ENCODE results near the gene B2M. TPM values are rescaled to one million over a fixed set of nuclear protein-coding genes. Genes with fewer than 3 reads are reported as not detected.
A peak's percentile ranks its signal among the peaks of the same experiment; 100 is the strongest.

Gene B2M
- total and polyA plus RNA-seq, 12 donors: 1,063 to 6,421 (median 3,049) TPM

DNA sequence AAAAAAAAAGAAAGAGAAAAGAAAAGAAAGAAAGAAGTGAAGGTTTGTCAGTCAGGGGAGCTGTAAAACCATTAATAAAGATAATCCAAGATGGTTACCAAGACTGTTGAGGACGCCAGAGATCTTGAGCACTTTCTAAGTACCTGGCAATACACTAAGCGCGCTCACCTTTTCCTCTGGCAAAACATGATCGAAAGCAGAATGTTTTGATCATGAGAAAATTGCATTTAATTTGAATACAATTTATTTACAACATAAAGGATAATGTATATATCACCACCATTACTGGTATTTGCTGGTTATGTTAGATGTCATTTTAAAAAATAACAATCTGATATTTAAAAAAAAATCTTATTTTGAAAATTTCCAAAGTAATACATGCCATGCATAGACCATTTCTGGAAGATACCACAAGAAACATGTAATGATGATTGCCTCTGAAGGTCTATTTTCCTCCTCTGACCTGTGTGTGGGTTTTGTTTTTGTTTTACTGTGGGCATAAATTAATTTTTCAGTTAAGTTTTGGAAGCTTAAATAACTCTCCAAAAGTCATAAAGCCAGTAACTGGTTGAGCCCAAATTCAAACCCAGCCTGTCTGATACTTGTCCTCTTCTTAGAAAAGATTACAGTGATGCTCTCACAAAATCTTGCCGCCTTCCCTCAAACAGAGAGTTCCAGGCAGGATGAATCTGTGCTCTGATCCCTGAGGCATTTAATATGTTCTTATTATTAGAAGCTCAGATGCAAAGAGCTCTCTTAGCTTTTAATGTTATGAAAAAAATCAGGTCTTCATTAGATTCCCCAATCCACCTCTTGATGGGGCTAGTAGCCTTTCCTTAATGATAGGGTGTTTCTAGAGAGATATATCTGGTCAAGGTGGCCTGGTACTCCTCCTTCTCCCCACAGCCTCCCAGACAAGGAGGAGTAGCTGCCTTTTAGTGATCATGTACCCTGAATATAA lies 2.0 kb downstream of the B2M start:
- peaks cover 5 to 47% of the 10 kb centered on the region in 2 donors for H3K4me1 ChIP-seq (replicated peaks in 1 of 2)
- H3K9me3 ChIP-seq (replicated peaks in 1 of 3): no peaks in the 10 kb centered on the region
- intact Hi-C loops (cut with DNase I): no loop called here
- H3K27me3 ChIP-seq: no peaks in the 10 kb centered on the region
- DNase-seq: no peak
- peaks cover 0 to 33% of the 10 kb centered on the region in 2 donors for H3K36me3 ChIP-seq (replicated peaks in 1 of 2)
- 49 to 63% (median 57%) methylated on average over 5 of the region's 5 CpGs for WGBS, 4 donors
- TF ChIP-seq POLR2A (IDR thresholded peaks at IDR 0.05): peak in 1 of 2 donors; percentile 10
- TF ChIP-seq, protein P1, sequence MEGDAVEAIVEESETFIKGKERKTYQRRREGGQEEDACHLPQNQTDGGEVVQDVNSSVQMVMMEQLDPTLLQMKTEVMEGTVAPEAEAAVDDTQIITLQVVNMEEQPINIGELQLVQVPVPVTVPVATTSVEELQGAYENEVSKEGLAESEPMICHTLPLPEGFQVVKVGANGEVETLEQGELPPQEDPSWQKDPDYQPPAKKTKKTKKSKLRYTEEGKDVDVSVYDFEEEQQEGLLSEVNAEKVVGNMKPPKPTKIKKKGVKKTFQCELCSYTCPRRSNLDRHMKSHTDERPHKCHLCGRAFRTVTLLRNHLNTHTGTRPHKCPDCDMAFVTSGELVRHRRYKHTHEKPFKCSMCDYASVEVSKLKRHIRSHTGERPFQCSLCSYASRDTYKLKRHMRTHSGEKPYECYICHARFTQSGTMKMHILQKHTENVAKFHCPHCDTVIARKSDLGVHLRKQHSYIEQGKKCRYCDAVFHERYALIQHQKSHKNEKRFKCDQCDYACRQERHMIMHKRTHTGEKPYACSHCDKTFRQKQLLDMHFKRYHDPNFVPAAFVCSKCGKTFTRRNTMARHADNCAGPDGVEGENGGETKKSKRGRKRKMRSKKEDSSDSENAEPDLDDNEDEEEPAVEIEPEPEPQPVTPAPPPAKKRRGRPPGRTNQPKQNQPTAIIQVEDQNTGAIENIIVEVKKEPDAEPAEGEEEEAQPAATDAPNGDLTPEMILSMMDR (IDR thresholded peaks at IDR 0.05): peak in 3 of 6 experiments; percentile 22 to 28 (median 25)
- H3K4me3 ChIP-seq: peak overlapping the region in 2 of 4 donors; percentile 92 to 96
- H3K27ac ChIP-seq: peak overlapping the region in 3 of 5 donors; percentile 97 to 99 (median 98)

DNA sequence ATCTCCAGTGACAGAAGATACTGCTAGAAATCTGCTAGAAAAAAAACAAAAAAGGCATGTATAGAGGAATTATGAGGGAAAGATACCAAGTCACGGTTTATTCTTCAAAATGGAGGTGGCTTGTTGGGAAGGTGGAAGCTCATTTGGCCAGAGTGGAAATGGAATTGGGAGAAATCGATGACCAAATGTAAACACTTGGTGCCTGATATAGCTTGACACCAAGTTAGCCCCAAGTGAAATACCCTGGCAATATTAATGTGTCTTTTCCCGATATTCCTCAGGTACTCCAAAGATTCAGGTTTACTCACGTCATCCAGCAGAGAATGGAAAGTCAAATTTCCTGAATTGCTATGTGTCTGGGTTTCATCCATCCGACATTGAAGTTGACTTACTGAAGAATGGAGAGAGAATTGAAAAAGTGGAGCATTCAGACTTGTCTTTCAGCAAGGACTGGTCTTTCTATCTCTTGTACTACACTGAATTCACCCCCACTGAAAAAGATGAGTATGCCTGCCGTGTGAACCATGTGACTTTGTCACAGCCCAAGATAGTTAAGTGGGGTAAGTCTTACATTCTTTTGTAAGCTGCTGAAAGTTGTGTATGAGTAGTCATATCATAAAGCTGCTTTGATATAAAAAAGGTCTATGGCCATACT lies 4.0 kb downstream of the B2M start:
- Histone ChIP-seq H3K4me3 (peak overlapping the region in 1 of 4 donors; percentile 92), H3K27me3 (no peaks in the 10 kb centered on the region), H3K9me3 (replicated peaks in 1 of 3) (no peaks in the 10 kb centered on the region), H3K27ac (peak overlapping the region in 2 of 5 donors; percentile 7 to 99), H3K4me1 (replicated peaks in 1 of 2) (peaks cover 5 to 42% of the 10 kb centered on the region in 2 donors), H3K36me3 (replicated peaks in 1 of 2) (peaks cover 0 to 46% of the 10 kb centered on the region in 2 donors)
- DNase-seq: no peak
- no peak for TF ChIP-seq POLR2A (IDR thresholded peaks at IDR 0.05)
- TF ChIP-seq, protein P1 (IDR thresholded peaks at IDR 0.05): no peak
- 67 to 74% (median 73%) methylated on average over 6 of the region's 6 CpGs for WGBS, 4 donors
- intact Hi-C loops (cut with DNase I): no loop called here

DNA sequence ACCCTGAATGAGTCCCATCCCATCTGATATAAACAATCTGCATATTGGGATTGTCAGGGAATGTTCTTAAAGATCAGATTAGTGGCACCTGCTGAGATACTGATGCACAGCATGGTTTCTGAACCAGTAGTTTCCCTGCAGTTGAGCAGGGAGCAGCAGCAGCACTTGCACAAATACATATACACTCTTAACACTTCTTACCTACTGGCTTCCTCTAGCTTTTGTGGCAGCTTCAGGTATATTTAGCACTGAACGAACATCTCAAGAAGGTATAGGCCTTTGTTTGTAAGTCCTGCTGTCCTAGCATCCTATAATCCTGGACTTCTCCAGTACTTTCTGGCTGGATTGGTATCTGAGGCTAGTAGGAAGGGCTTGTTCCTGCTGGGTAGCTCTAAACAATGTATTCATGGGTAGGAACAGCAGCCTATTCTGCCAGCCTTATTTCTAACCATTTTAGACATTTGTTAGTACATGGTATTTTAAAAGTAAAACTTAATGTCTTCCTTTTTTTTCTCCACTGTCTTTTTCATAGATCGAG lies 4.5 kb downstream of the B2M start:
- Histone ChIP-seq H3K27me3 (no peaks in the 10 kb centered on the region), H3K27ac (peak overlapping the region in 2 of 5 donors; percentile 7 to 99), H3K4me1 (replicated peaks in 1 of 2) (peaks cover 5 to 42% of the 10 kb centered on the region in 2 donors), H3K36me3 (replicated peaks in 1 of 2) (peaks cover 0 to 46% of the 10 kb centered on the region in 2 donors), H3K9me3 (replicated peaks in 1 of 3) (no peaks in the 10 kb centered on the region), H3K4me3 (peak overlapping the region in 1 of 4 donors; percentile 18)
- DNase-seq: no peak
- intact Hi-C loops (cut with DNase I): no loop called here
- TF ChIP-seq POLR2A (IDR thresholded peaks at IDR 0.05): no peak
- 61 to 71% (median 68%) methylated on average over 2 of the region's 2 CpGs for WGBS, 4 donors

DNA sequence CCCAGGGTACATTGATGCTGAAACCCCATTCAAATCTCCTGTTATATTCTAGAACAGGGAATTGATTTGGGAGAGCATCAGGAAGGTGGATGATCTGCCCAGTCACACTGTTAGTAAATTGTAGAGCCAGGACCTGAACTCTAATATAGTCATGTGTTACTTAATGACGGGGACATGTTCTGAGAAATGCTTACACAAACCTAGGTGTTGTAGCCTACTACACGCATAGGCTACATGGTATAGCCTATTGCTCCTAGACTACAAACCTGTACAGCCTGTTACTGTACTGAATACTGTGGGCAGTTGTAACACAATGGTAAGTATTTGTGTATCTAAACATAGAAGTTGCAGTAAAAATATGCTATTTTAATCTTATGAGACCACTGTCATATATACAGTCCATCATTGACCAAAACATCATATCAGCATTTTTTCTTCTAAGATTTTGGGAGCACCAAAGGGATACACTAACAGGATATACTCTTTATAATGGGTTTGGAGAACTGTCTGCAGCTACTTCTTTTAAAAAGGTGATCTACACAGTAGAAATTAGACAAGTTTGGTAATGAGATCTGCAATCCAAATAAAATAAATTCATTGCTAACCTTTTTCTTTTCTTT lies 5.8 kb downstream of the B2M start:
- no peak overlapping the region for H3K4me3 ChIP-seq
- intact Hi-C loops (cut with DNase I): no loop called here
- 77 to 88% (median 85%) methylated on average over 2 of the region's 2 CpGs for WGBS, 4 donors

More for the DNA sequence above, 5.8 kb downstream of the B2M start:
- Histone ChIP-seq H3K36me3 (replicated peaks in 1 of 2) (peaks cover 0 to 46% of the 10 kb centered on the region in 2 donors), H3K27me3 (no peaks in the 10 kb centered on the region), H3K4me1 (replicated peaks in 1 of 2) (peaks cover 5 to 42% of the 10 kb centered on the region in 2 donors), H3K9me3 (replicated peaks in 1 of 3) (no peaks in the 10 kb centered on the region), H3K27ac (peak overlapping the region in 1 of 5 donors; percentile 99)
- DNase-seq: no peak
- TF ChIP-seq, protein P1 (IDR thresholded peaks at IDR 0.05): no peak
- TF ChIP-seq POLR2A (IDR thresholded peaks at IDR 0.05): no peak

Data from adrenal gland (tissue), 12 donors.